HepG2 (cell line): Measurements from ENCODE around the gene ING1. TPM values are rescaled to one million over a fixed set of nuclear protein-coding genes. Genes with fewer than 3 reads are reported as not detected.

Experiments used
- ATAC-seq: fragments of 200-7000 bp; cut with Tn5 transposase; 3 replicates; pipeline ENCODE4 v1.9.1; 2020; ENCODE audit warnings: mild to moderate bottlenecking, moderate library complexity
- BruUV-seq: library from RNA; stranded (reverse); fragments of 400-500 nt; replicated peaks from 2 replicates; lab custom pipeline; 2021; lab: Mats Ljungman, UMichigan
- CTCF ChIA-PET: fragments of 300-600 bp; formaldehyde crosslinking; extraction: SDS; loops from one replicate; lab custom pipeline; 2021; ENCODE audit warnings: low total read pairs, inconsistent platforms, low intra/inter-chr PET ratio; lab: Yijun Ruan, JAX
- POLR2A ChIA-PET: fragments of 350-600 bp; sonication (Branson Sonifier 250); formaldehyde crosslinking; loops from one replicate; lab custom pipeline; 2020; ENCODE audit warnings: antibody characterized with exemption, inconsistent platforms; lab: Yijun Ruan, JAX
- DNase-seq: peaks from one replicate; pipeline ENCODE4 v3.0.0-alpha.2; 2015; ENCODE audit warnings: low spot score
- FAIRE-seq: peaks from 3 replicates; lab custom pipeline; 2011; peaks lifted over from hg19 to GRCh38; lab: Jason Lieb, UNC
- H2AFZ ChIP-seq: one replicate; pipeline ENCODE4 v1.6.1; 2011; ENCODE audit warnings: low read length, inconsistent platforms
- H3K27ac ChIP-seq: fragments of 300-600 bp; 3 replicates; pipeline ENCODE4 v1.8.0; 2011; ENCODE audit warnings: mixed run types, mild to moderate bottlenecking, mixed read lengths, low read length, inconsistent platforms; ENCODE audit not compliant: insufficient read depth; ENCODE audit errors: extremely low read length
- H3K27me3 ChIP-seq, 2 experiments: fragments of 200-600 bp in 1 of 2; 2 replicates in 1 of 2; 3 replicates in 1 of 2; pipeline versions ENCODE4 v1.6.0 to v1.8.0; 2011; ENCODE audit warnings: low read length in 2 of 2, mild to moderate bottlenecking in 2 of 2, moderate library complexity in 2 of 2, inconsistent platforms in 1 of 2; ENCODE audit not compliant: insufficient read depth in 2 of 2, control insufficient read depth in 1 of 2
- H3K36me3 ChIP-seq, 2 experiments: fragments of 200-600 bp in 1 of 2; replicated peaks in 1 of 2; 2 replicates in 1 of 2; 3 replicates in 1 of 2; pipeline versions ENCODE4 v1.5.1 to v1.8.0; 2011; ENCODE audit warnings: low read length in 2 of 2, inconsistent platforms in 1 of 2; ENCODE audit not compliant: insufficient read depth in 2 of 2, control insufficient read depth in 1 of 2
- H3K4me1 ChIP-seq: 2 replicates; pipeline ENCODE4 v1.5.1; 2012; ENCODE audit warnings: low read length, inconsistent platforms; ENCODE audit not compliant: insufficient read depth
- H3K4me2 ChIP-seq: 2 replicates; pipeline ENCODE4 v1.6.0; 2011; ENCODE audit warnings: low read depth, low read length, inconsistent platforms
- H3K4me3 ChIP-seq, 3 experiments: fragments of 200-600 bp in 1 of 3; sonication (generic), shearing (Covaris generic) in 1 of 3; replicated peaks in 1 of 3; 2 replicates each; pipeline ENCODE4 v1.5.1; 2011 to 2016; ENCODE audit warnings: low read length in 3 of 3, inconsistent platforms in 2 of 3, low read depth in 2 of 3, mild to moderate bottlenecking in 2 of 3, control low read depth in 1 of 3, mixed read lengths in 1 of 3; ENCODE audit not compliant: insufficient read depth in 1 of 3
- H3K79me2 ChIP-seq: one replicate; pipeline ENCODE4 v1.6.1; 2011; ENCODE audit warnings: low read length, inconsistent platforms; ENCODE audit not compliant: insufficient read depth
- H3K9ac ChIP-seq: 2 replicates; pipeline ENCODE4 v1.6.0; 2011; ENCODE audit warnings: mild to moderate bottlenecking, low read depth, low read length, inconsistent platforms; ENCODE audit not compliant: insufficient read depth
- H3K9me3 ChIP-seq: 2 replicates; pipeline ENCODE4 v1.5.1; 2012; ENCODE audit warnings: mild to moderate bottlenecking, low read length
- H4K20me1 ChIP-seq: 2 replicates; pipeline ENCODE4 v1.6.0; 2011; ENCODE audit warnings: inconsistent platforms, mild to moderate bottlenecking, low read length, moderate library complexity; ENCODE audit not compliant: insufficient read depth
- CBX1 ChIP-seq: IDR thresholded peaks from one replicate; pipeline ENCODE4 v1.6.1; 2016; ENCODE audit warnings: antibody characterized with exemption, low read depth
- ZNF326 ChIP-seq: sonication (generic); formaldehyde crosslinking; IDR thresholded peaks from 2 replicates; pipeline ENCODE4 v1.4.0; 2020; ENCODE audit warnings: missing genetic modification reagents, borderline replicate concordance
- ZNF678 ChIP-seq: sonication (generic); formaldehyde crosslinking; IDR thresholded peaks from 2 replicates; pipeline ENCODE4 v1.4.0; 2020; ENCODE audit warnings: mild to moderate bottlenecking, missing genetic modification reagents
- ZSCAN9 ChIP-seq: IDR thresholded peaks from 2 replicates; pipeline ENCODE4 v1.6.1; 2016; ENCODE audit warnings: borderline replicate concordance
- WGBS: methylation state at CpG from one replicate; pipeline ENCODE4 v1.1.6; 2017; ENCODE audit warnings: low lambda C conversion rate; 5-methylcytosine and 5-hydroxymethylcytosine counted together
- in situ Hi-C: cut with HindIII; loops from 2 replicates; pipeline ENCODE4 v1.10.0; 2017; ENCODE audit warnings: low pct_unique_long_range_greater_than_20kb; ENCODE audit not compliant: extremely low pct_ligation_motif_present
- intact Hi-C: fragments of 100-400 bp; cut with micrococcal nuclease; formaldehyde crosslinking; loops from one replicate; pipeline ENCODE4 v1.10.0; 2022; ENCODE audit not compliant: unreplicated experiment
- polyA plus RNA-seq, 8 experiments: library from polyadenylated mRNA; depleted of rRNA in 3 of 8; stranded (reverse) in 7 of 8; unstranded in 1 of 8; fragments of >200 nt; fragmentation: Illumina TruSeq in 4 of 8; extraction: Trizol in 4 of 8; gene quantifications; 2 replicates each; pipeline versions ENCODE4 v1.2.1 to v1.2.3, GENCODE V29; 2011 to 2016; ENCODE audit warnings: low read depth in 4 of 8, missing spikeins in 1 of 8, mixed read lengths in 1 of 8; ENCODE audit not compliant: insufficient read depth in 1 of 8
- total RNA-seq, 5 experiments: library from RNA; depleted of rRNA; stranded (reverse); fragments of >200 nt; fragmentation: Illumina TruSeq; extraction: Trizol; gene quantifications; 2 replicates each; pipeline ENCODE4 v1.2.3, GENCODE V29; 2016; ENCODE audit warnings: low read depth in 1 of 5
- TF ChIP-seq, protein P1 (sequence below): sonication (generic); formaldehyde crosslinking; IDR thresholded peaks from 2 replicates; pipeline ENCODE4 v1.8.1; 2022; ENCODE audit warnings: low read depth, mild to moderate bottlenecking, missing genetic modification reagents
- TF ChIP-seq, protein P2 (sequence below): sonication (generic); formaldehyde crosslinking; IDR thresholded peaks from one replicate; pipeline ENCODE4 v1.5.1; 2020; ENCODE audit warnings: mild to moderate bottlenecking, missing genetic modification reagents; ENCODE audit errors: not compliant biosample characterization

ING1 gene
- total and polyA plus RNA-seq, 2 of the 13 experiments (the other 11 are each of a cell fraction or from before 2014, with no cell fraction given), result 8.1 to 16.1 TPM

DNA sequence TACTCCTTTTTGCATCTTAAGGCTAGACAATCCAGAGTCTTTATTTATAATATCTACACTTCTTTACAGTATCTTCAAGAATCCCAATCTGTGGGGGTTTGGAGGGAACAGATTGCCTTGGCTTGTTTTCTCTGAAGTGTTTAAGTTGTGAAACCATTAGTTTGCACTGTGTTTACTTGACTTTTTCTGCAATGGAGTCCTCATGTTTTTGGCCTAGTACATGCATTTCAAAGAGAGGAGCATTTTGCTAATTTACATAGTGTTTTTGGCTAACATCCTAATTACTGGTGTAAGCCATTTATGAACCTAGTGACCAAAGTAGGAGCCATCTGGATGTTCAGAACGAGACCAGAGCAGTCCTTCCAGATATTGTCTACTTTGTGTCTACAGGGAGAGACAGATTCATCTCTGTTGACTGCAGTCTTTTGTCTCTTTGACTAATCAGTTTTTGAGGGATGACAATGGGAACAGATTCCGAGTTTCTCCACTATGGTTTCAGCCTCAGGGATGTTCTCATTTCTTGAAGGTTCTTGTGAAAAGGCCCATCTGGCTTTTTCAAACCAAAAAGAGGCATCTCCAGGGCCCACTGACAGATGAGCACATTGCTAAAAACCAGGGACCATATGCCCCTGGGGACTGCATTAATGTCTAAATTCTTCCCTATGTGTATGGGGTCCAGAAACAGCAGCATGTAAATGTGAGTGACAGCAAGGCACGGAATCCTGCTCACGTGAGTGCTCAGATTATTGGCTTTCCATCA is 53.4 kb downstream of the ING1 start:
- no peak overlapping the region for H3K27ac ChIP-seq
- FAIRE-seq, result no peak
- WGBS, result 11% methylated on average over 4 of the region's 4 CpGs
- no peaks in the 10 kb centered on the region for H3K36me3 ChIP-seq
- POLR2A ChIA-PET, result no interaction called here
- no peaks in the 10 kb centered on the region for H3K79me2 ChIP-seq
- no peak overlapping the region for H3K4me3 ChIP-seq
- intact Hi-C loops, result no loop called here
- no peak for TF ChIP-seq ZNF326 (CRISPR knock-in tag)
- TF ChIP-seq, protein P1, sequence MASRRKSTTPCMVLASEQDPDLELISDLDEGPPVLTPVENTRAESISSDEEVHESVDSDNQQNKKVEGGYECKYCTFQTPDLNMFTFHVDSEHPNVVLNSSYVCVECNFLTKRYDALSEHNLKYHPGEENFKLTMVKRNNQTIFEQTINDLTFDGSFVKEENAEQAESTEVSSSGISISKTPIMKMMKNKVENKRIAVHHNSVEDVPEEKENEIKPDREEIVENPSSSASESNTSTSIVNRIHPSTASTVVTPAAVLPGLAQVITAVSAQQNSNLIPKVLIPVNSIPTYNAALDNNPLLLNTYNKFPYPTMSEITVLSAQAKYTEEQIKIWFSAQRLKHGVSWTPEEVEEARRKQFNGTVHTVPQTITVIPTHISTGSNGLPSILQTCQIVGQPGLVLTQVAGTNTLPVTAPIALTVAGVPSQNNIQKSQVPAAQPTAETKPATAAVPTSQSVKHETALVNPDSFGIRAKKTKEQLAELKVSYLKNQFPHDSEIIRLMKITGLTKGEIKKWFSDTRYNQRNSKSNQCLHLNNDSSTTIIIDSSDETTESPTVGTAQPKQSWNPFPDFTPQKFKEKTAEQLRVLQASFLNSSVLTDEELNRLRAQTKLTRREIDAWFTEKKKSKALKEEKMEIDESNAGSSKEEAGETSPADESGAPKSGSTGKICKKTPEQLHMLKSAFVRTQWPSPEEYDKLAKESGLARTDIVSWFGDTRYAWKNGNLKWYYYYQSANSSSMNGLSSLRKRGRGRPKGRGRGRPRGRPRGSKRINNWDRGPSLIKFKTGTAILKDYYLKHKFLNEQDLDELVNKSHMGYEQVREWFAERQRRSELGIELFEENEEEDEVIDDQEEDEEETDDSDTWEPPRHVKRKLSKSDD (CRISPR knock-in tag), result no peak
- H3K9me3 ChIP-seq, result no peaks in the 10 kb centered on the region
- H2AFZ ChIP-seq, result no peak overlapping the region
- in situ Hi-C loops, result no loop called here
- no peak for ATAC-seq
- DNase-seq, result no peak
- H3K9ac ChIP-seq, result no peak overlapping the region
- CTCF ChIA-PET, result no interaction called here
- H3K4me2 ChIP-seq, result no peak overlapping the region
- H3K27me3 ChIP-seq, result peaks cover 2 to 15% of the 10 kb centered on the region in 2 experiments; a peak in 3 of 5 replicates
- no peaks in the 10 kb centered on the region for H3K4me1 ChIP-seq
- no peaks in the 10 kb centered on the region for H4K20me1 ChIP-seq
- no TSS peak for BruUV-seq

DNA sequence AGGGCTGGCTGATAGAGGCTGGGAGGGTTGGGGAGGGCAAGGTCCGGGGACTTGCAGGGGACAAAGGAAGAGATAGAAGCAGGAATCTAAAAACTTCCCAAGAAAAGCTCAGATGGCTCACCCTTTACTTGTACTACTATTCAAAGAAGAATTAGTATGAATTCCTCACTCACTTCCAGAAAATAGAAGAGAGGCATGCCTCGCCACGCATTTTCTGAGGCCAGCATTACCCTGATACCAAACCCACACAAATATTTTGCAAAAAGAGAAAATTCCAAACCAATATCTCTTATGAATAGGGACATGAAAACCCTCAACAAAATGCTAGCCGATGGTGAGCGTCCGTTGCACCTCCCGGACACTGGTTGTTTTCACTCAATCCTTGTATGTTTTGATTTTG is 54.0 kb downstream of the ING1 start:
- H3K27ac ChIP-seq, result no peak overlapping the region
- H3K4me2 ChIP-seq, result no peak overlapping the region
- H3K79me2 ChIP-seq, result no peaks in the 10 kb centered on the region
- no peaks in the 10 kb centered on the region for H3K4me1 ChIP-seq
- WGBS, result 54% methylated on average over 7 of the region's 7 CpGs
- ATAC-seq, result no peak
- no peak overlapping the region for H2AFZ ChIP-seq
- DNase-seq, result no peak
- no peaks in the 10 kb centered on the region for H3K36me3 ChIP-seq
- H3K4me3 ChIP-seq, result no peak overlapping the region
- H3K9me3 ChIP-seq, result no peaks in the 10 kb centered on the region
- ChIA-PET POLR2A (no interaction called here), CTCF (no interaction called here)
- in situ Hi-C loops, result no loop called here
- H3K9ac ChIP-seq, result no peak overlapping the region
- intact Hi-C loops, result no loop called here
- H4K20me1 ChIP-seq, result no peaks in the 10 kb centered on the region
- FAIRE-seq, result no peak
- peaks cover 2 to 22% of the 10 kb centered on the region in 2 experiments; a peak in 3 of 5 replicates for H3K27me3 ChIP-seq
- BruUV-seq, result no TSS peak
- no peak for TF ChIP-seq ZSCAN9 (CRISPR knock-in tag)
- no peak for TF ChIP-seq CBX1
- TF ChIP-seq, protein P2, sequence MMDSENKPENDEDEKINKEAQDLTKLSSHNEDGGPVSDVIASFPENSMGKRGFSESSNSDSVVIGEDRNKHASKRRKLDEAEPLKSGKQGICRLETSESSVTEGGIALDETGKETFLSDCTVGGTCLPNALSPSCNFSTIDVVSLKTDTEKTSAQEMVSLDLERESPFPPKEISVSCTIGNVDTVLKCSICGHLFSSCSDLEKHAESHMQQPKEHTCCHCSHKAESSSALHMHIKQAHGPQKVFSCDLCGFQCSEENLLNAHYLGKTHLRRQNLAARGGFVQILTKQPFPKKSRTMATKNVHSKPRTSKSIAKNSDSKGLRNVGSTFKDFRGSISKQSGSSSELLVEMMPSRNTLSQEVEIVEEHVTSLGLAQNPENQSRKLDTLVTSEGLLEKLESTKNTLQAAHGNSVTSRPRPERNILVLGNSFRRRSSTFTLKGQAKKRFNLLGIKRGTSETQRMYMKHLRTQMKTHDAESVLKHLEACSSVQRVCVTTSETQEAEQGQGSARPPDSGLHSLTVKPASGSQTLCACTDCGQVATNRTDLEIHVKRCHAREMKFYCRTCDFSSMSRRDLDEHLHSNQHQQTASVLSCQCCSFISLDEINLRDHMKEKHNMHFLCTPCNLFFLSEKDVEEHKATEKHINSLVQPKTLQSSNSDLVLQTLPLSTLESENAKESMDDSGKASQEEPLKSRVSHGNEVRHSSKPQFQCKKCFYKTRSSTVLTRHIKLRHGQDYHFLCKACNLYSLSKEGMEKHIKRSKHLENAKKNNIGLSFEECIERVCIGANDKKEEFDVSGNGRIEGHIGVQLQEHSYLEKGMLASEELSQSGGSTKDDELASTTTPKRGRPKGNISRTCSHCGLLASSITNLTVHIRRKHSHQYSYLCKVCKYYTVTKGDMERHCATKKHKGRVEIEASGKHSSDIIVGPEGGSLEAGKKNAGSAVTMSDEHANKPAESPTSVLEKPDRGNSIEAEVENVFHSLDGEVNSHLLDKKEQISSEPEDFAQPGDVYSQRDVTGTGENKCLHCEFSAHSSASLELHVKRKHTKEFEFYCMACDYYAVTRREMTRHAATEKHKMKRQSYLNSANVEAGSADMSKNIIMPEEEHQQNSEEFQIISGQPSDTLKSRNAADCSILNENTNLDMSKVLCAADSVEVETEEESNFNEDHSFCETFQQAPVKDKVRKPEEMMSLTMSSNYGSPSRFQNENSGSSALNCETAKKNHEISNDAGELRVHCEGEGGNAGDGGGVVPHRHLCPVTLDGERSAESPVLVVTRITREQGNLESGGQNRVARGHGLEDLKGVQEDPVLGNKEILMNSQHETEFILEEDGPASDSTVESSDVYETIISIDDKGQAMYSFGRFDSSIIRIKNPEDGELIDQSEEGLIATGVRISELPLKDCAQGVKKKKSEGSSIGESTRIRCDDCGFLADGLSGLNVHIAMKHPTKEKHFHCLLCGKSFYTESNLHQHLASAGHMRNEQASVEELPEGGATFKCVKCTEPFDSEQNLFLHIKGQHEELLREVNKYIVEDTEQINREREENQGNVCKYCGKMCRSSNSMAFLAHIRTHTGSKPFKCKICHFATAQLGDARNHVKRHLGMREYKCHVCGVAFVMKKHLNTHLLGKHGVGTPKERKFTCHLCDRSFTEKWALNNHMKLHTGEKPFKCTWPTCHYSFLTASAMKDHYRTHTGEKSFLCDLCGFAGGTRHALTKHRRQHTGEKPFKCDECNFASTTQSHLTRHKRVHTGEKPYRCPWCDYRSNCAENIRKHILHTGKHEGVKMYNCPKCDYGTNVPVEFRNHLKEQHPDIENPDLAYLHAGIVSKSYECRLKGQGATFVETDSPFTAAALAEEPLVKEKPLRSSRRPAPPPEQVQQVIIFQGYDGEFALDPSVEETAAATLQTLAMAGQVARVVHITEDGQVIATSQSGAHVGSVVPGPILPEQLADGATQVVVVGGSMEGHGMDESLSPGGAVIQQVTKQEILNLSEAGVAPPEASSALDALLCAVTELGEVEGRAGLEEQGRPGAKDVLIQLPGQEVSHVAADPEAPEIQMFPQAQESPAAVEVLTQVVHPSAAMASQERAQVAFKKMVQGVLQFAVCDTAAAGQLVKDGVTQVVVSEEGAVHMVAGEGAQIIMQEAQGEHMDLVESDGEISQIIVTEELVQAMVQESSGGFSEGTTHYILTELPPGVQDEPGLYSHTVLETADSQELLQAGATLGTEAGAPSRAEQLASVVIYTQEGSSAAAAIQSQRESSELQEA (CRISPR knock-in tag), result no peak
- TF ChIP-seq ZNF678 (CRISPR knock-in tag), result no peak
